HG03108 (cell line): ENCODE data around the gene FKBP1A.
"Not testable (repeated sequence)": the region's sequence is repeated elsewhere in the genome, so short reads cannot be mapped to it uniquely, and the experiment has no call there.

ENCODE experiments used
- ATAC-seq: cut with Tn5 transposase; IDR thresholded peaks from one replicate; pipeline ENCODE4 v1.9.1; 2021; ENCODE audit warnings: moderate library complexity; ENCODE audit not compliant: unreplicated experiment

FKBP1A gene

DNA sequence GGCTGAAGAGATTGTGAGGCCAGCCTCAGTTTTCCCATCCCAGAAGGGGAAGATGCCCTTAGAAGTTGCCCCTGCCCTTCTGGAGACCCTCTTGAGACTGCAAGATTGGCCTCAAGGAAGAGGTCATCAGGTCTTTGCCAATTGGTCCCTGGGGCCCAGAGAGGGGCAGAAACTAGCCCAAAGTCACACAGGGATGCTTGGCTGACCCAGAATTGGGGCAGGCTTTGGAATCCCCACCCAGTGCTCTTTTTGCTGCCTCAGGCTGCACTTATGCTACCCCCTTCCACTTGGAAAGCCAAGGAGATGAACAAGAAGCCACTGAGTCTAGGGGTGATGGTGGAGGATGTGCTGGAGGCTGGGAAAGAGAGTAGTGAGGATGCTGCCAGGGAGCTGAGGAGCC, 24.9 kb upstream of the FKBP1A start:
- no peak for ATAC-seq

GRCh38 chr20:1417273-1417672, 24.4 kb upstream of the FKBP1A start:
- no peak for ATAC-seq

DNA sequence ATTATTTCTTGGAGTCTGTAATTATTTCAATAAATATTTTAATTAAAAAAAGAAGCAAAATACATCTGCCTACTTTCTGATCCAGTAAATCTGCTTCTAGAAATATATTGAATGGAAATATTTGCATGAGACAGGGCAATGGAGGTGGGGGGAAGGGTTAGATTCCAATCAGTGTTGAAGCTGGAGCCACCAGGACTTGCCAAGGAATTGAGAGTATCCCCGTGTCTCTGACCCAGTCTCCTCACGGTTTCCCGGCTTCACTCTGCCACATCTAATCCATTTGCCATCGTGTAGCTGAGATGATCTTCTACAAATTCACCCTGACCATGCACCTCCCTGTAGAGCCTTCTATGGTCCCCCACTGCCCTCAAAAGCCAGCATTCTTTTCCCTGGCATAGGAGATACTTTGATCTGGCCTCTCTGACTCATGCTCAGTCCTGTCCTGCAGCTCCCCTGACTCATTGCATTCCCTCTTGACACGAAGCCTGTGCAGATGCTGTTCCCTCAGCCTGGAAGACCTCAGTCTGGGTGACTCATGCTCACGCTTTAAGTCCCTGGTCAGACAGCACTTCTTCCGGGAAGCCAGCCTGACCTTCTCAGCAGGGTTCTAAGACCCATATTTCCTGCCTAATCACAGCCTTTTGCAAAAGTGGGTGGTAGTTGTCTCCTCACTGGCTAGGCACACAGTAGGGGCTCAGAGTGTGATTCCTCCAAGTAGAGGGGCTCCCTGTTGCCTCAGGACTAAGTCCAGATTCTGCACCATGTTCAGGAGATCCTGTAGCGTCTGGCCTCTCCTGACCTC, 23.0 kb upstream of the FKBP1A start:
- no peak for ATAC-seq

GRCh38 chr20:1414982-1415381, 22.1 kb upstream of the FKBP1A start:
- no peak for ATAC-seq

- ATAC-seq, result no peak
Measured at GRCh38 chr20:1405801-1406200, 12.9 kb upstream of the FKBP1A start.

- no peak for ATAC-seq
Measured at GRCh38 chr20:1403624-1404023, 10.8 kb upstream of the FKBP1A start.

GRCh38 chr20:1402149-1402548, 9.3 kb upstream of the FKBP1A start:
- ATAC-seq, result no peak

DNA sequence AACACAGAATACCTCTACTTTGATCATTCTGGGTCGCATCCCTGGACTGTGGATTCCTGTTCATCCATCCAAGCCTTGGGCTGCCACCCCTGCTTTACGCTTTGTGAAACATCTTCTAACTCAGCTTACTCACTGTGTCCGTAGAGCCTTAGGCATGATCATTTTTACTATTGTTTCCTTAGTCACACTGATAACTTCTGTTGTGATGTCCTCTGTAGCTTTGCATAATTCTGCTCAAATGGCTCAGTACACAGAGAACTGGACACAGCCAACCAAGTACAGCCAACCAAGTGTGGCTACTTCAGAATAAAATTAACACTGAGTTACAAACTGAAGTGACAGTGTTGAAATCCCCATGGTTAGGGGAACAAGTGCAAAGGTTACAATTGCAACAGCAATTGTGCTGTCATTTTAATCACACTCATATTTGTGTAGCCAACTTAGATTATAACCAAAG, 8.6 kb upstream of the FKBP1A start:
- ATAC-seq, result no peak

DNA sequence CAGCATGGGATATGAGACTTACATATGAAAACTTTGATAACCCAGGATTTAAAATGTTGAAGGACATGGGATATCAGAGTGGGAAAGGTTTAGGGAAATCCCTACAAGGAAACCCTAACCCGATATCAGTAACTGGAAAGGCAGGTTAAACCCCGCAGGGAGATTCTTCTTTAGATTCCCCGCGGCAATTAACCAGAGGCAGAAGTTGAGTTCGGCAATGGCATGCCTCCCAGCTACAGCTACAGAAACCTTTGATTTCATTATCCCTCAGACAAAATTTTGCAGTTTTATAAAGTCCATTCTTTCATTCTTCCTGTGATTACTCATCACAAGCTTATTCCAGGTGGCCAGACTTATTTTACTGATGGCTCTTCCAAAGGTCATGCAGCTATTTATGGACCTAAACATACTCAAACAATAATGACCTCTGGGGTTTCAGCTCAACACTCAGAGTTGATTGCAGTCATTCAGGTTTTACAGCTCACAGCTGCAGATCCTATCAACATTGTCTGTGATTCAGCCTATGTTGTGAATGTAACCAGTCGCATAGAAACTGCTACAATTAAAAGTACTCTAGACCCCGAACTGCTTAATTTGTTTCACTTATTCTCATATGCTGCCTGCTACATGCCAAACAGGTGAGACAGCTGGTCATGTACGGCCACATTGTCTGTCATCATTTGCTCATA, 7.0 kb upstream of the FKBP1A start:
- not testable (repeated sequence) for ATAC-seq

- ATAC-seq, result not testable (repeated sequence)
Measured at GRCh38 chr20:1398185-1398584, 5.3 kb upstream of the FKBP1A start.

DNA sequence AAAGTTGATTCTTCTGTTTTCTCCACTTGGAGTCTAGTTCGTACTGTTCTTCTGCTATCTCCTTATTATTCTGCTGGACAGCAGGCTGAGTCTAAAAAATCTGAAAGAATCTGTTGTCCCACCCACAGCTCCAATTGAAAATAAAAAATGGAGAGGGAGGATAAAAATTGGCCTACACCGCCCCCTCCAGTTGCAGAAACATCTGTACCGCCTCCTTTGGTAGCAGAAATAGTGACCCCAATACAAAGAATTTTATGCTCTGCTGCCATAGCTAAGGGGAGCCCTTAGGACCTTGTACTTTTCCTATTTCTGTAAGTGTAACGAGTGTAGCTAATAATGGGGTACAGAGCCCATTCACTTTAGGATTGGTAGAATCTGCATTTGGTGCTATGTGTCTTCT, 4.9 kb upstream of the FKBP1A start:
- ATAC-seq, result no peak

DNA sequence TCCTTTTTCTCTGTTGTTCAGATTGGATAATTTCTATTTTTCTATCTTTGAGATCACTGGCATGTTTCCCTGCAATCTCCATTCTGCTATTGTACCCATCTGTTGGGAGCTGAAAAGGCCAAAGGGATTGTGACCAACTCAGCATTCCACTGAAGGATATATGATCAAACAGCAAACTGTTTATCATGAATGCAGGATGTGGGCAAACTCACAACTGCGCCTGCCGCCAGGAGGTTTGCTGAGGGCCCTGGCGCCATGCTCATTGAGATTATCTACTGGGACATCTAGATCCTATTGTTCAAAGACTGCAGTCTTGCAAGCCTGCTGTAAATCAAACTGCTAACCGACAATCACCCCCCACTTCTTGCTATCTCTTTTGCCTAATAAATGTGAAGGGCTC, 3.8 kb upstream of the FKBP1A start:
- no peak for ATAC-seq

- no peak for ATAC-seq
Measured at GRCh38 chr20:1396264-1396663, 3.4 kb upstream of the FKBP1A start.

GRCh38 chr20:1394686-1395085, 1.8 kb upstream of the FKBP1A start:
- ATAC-seq, result no peak

- ATAC-seq, result no peak
Measured at GRCh38 chr20:1393507-1393882, 641 bp upstream of the FKBP1A start.

DNA sequence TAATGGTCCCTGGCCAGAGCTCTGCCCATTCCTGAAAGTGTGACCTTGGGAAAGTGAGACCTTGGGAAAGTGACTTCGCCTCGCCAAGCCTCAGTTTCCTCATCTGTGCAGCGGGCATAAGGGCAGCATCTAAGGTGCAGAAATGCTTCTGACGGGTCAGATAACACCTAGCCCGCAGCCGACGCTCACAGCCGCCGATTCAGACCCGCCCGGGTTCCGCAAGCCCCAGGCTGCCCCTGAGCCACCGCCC, 486 bp downstream of the FKBP1A start:
- ATAC-seq, result no peak

DNA sequence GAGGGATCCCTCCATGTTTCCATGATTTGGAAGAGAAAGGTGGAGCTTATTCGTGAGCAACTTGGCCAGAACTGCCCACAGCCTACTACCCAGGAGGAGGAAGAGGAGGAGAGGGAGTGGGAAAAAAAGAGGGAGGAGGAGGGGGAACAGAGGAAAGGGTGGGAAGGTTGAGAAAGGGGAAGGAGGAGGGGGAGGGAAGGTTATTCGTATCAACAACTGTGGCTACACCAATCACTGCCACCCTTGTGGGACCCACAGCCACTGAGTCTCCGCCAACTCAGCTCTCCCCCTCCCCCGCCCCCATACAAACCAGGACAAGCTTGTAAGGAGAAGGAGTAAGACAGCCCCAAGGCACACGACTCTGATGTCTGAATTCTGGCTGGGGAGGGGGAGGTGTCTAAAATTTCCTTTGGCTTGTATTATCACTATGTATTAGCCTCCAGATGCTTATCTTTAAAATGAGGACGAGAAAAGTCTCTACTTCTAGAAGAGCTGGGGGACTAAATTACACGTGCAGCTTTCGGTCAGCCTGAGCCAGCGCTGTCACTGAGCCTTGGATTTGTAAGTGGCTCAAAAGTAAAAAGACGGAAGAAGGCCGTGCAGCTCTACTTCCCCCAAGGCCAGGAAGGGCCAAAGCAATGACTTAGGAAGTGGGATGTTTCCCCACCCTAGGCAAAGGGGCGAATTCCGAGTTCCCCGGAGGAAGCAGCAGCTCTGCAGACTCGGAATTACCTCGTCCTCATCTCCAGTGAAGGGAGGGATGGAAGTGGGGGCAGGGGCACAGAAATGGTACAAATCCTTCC, 1.0 kb downstream of the FKBP1A start:
- no peak for ATAC-seq

DNA sequence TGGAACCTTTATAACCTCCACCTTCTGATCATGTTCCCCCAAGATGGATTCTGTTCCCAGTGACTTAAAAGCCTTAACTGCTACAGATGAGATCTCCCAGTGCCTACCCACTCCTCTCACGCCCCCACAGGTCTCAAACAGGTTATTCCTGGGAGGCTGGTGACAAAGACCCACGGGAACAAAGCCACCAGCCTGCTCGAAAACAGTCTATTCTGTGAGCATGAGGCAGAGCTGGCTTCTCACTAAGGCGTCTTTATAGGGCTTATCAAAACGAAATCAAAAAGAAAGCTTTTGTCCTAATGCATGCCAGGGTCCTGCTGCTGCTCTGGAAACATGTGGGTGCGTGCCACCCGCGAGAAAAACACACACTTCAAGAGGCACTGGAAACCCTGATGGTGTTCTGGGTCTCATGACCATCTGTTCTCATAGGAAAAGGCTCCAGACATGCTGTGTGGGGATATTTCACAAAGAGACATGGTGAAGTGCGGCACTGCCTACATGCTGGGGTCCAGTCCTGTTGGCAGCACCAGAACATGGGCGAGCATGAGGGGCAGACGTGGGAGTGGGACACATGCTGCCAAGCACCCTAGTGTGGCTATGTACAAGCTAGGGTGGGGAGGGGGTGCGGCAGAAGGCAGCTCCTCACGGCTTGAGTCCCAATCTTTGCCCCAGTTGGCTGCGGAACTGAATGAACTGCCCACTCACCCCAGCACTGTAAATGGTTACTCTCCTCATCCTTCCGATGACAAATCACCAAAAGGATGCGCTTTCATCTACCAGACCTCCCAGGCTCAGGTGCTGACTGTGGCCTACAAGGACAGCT, 2.1 kb downstream of the FKBP1A start:
- ATAC-seq, result no peak

DNA sequence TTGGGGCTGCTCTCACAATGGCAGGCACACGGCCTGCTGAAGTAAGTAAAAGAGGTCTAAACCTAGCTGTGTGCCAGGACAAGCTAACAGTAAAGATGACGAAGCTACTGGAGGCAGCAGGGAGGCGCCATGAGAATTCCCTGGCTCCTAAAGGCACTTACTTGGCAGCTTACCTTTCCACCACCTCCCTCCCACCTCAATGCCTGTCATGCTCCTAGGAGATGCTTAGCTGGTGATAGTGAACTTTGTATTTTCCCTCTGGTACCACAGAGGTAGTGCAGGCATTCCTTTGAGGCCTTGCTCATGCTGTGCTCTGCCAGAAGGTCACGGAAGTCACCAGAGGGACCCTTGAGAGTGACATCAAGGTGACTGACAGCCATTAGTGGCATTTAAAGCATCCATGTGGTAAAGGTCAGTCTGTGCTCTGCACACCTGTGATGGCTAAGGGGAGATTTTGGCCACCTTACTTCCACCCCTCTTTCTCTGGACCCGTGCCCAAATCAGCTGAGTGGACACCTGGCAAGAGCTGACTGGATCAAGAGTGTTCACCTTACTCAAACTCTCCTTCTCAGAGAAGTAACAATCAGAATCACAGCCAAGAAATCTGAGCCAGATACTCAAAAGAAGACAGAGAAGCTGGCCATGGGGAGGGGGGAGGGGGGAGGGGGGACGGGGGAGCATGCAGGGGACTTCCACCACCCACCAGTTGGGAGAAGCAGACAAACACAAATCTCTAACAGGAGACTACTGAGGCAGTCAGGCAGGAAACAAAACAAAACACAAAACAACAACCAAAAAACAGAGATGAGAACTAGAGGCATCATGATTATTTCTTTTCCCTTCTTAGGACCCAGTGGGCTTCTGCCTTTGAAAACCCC, 2.9 kb downstream of the FKBP1A start:
- no peak for ATAC-seq
